OCI-LY1 (cell line): ENCODE data around the gene ITK.

ENCODE experiments used
- EZH2 ChIP-seq: fragments of 200-600 bp; sonication (generic), shearing (Covaris generic); IDR thresholded peaks from 2 replicates; pipeline ENCODE4 v1.8.0; 2017; ENCODE audit warnings: borderline replicate concordance, mixed run types, mild to moderate bottlenecking, antibody characterized with exemption, low read length, moderate library complexity, mixed read lengths
- TF ChIP-seq, protein P1 (sequence below): fragments of 200-600 bp; sonication (generic), shearing (Covaris generic); IDR thresholded peaks from 2 replicates; pipeline ENCODE4 v1.5.1; 2017; ENCODE audit warnings: mild to moderate bottlenecking, antibody characterized with exemption, low read length, moderate library complexity, mixed read lengths

DNA sequence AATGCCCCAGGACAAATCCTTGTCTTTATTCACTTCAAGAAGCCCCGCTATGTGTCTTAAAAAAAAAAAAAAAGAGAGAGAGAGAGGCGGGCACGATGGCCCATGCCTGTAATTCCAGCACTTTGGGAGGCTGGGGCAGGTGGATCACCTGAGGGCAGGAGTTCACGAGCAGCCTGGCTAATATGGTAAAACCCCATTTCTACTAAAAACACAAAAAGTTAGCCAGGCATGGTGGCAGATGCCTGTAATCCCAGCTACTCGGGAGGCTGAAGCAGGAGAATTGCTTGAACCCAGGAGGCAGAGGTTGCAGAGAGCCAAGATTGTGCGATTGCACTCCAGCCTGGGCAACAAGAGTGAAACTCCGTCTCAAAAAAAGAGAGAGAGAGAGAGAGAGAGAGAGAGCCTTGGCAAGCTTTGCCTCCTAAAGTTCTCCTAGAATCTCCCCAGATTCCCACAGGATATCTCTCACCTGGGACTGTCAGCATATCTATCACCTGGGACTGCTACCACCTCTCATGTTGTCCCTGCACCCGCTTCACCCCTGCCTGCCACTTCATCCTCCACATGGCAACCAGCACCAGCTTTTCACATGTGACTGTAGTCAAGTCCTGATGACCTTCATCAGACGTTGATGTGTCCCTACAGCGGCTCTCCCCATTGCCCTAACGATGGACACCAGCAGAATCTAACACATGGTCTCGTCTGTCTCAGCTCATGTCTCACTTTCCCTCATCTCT, 5.8 kb downstream of the ITK start:
- TF ChIP-seq, protein P1, sequence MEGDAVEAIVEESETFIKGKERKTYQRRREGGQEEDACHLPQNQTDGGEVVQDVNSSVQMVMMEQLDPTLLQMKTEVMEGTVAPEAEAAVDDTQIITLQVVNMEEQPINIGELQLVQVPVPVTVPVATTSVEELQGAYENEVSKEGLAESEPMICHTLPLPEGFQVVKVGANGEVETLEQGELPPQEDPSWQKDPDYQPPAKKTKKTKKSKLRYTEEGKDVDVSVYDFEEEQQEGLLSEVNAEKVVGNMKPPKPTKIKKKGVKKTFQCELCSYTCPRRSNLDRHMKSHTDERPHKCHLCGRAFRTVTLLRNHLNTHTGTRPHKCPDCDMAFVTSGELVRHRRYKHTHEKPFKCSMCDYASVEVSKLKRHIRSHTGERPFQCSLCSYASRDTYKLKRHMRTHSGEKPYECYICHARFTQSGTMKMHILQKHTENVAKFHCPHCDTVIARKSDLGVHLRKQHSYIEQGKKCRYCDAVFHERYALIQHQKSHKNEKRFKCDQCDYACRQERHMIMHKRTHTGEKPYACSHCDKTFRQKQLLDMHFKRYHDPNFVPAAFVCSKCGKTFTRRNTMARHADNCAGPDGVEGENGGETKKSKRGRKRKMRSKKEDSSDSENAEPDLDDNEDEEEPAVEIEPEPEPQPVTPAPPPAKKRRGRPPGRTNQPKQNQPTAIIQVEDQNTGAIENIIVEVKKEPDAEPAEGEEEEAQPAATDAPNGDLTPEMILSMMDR: no peak
- no peak for TF ChIP-seq EZH2
